HuH-7 (cell line): ENCODE results near the gene ATF7.
"Not testable (repeated sequence)": the region's sequence is repeated elsewhere in the genome, so short reads cannot be mapped to it uniquely, and the experiment has no call there.

Experiments used
- DNase-seq: peaks from one replicate; pipeline ENCODE4 v3.0.0; 2011; ENCODE audit warnings: low spot score

Gene ATF7

DNA sequence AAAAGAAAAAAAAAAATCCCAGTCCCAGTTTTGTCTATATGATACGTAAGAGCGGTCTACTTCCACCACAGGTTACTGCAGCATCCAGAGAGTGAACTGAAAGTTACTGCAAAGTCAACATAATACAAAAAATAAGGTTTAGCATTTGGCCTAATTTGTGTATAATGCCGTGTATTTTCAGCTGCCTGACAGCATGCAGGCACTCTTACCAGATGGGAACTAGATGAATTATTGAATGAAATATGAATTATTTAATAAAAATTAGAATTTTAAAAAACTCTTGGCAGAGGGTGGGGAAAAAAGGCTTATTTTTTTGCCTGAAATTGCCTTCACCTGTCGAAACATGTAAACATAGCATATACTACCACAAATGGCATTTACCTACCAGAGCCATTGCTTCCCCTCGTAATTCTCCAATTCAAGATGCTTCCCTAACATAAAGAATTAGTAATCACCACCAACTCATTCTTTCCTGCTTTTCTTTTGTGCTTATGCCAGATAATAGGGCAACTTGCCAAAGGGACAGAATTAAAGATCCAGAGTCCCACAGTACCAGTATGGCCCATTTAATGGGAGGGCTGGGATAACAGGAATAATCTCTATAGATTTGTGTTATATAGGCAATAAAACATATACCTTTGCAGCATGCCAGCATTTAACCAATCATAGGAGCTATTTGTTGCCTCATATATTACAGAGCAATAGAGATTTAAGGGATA is 31.1 kb downstream of the ATF7 start:
- no peak for DNase-seq

DNA sequence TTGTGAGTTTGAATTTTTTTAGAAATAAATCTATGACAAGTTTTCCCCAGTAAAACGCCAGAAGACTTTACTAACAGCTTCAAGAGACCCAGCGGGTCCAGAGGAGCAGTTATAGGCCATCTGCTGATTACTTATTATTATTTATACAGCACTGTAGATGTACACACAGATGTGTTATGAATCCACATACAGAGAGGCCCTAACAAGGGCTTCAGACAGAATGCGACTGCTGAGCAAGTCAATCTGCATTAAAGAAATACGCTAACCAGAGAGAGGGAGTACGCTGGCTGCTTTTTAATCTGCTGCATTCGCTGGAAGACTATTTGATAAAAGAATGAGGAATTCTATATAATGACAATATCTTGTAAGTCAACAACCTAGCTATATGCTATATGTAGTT is 32.5 kb downstream of the ATF7 start:
- DNase-seq, result no peak

GRCh38 chr12:53593031-53593430 is 33.2 kb downstream of the ATF7 start:
- no peak for DNase-seq

- DNase-seq, result no peak
Measured at GRCh38 chr12:53592426-53592825, 33.8 kb downstream of the ATF7 start.

DNA sequence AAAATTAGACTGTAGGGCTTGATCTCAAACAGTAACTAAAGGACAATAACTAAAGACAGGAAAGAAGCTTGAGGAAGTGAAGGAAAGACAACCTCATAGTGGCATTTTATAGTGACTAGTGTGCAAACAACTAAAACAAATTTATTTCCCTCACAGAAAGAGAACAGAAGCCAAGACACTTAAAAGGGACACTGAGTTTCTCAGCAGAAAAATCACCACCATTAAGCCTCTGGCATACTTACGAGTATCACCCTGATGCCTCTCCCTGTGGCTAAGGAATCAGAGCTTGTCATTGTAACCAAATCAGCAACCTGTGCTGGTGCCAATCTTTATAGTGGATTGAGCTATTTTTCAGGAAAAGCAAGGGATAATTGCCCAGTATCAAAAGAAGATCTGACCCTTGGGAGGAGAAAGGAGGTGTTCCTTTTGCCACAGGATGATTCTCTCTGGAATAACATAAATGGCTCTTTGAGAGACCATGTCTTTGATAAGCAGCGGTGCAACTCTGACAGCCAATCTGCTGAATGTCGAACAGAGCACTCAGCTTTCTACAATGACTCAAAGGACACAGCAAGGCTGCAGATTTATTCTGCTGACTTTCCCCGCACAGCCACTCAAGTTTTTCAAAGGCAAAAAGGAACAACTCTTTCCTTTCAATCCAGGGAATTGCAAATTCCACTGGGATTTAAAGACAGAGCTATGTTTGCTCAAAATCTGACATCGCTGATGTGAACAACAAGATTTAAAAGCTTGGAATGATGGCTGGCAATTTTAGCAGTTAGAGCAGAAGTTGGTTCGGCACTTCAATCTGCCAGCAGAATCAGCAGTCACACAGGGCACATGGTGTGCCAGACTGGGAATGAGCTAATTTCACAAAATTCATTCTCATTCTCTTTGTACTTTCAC is 34.6 kb downstream of the ATF7 start:
- DNase-seq, result no peak

GRCh38 chr12:53590652-53591051 is 35.5 kb downstream of the ATF7 start:
- DNase-seq, result no peak

GRCh38 chr12:53589915-53590314 is 36.3 kb downstream of the ATF7 start:
- DNase-seq, result no peak

DNA sequence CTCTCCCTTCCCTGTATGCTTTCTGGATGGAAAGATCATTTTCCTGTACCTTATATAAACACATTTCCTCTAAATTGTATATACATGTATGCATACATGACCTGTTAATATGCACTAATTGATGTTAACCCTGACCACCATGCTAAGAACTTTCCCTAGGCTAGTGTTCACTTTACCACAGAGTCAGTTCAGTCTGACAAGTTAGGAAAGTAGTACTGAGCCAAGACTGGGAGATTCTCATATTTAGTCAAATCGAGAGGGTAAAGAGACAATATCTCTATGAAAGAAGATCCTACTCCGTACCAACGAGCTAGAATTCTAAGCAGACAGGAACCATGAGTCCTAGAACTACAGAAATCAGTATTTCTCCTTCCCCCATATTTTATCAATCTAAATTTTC is 36.8 kb downstream of the ATF7 start:
- no peak for DNase-seq

GRCh38 chr12:53588123-53588522 is 38.1 kb downstream of the ATF7 start:
- no peak for DNase-seq

DNA sequence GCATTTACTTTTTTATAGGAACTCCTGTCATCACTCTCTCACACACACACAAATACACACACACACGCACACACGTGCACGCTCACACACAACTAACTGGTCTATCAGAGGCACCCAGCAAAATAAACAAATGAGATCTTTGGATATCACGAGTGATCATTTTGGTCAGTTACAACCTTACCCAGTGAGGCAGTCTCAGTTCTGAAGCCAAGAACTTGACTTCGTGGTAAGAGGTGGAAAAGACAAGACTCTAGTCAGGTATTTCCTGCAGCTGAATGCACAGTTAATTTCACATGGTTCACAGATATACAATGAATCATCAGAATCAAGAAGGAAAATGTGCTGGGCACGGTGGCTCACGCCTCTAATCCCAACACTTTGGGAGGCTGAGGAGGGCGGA is 39.4 kb downstream of the ATF7 start:
- no peak for DNase-seq

DNA sequence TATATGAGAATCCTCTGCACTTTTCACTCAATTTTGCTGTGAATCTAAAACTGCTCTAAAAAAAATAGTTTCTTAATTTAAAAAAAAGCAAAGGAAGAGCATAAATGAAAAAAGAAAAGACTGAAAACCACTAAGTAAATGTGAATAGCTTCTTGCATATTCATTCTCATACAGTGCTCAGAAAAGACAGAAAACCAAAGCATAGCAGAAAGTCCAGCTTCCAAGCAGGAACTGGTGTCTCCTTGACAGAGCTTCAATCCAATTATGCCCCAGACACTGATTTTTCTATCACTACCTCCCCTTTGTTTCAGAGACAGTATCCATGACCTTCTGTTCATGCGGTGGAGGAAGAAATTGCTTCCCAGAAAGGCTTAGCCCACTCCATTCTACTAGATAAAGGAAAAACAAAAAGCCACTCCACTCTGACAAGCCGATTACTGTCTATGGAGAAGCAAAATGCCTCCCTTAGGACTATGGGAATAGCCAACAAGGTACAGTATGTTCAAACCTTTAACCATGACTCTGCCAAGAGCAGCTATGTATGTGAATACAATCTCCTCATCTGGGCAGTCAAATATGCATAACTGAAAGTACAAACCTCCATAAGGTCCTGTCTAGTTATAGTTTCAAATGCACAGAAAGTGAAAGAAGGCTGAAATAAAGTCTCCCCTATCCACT is 40.6 kb downstream of the ATF7 start:
- no peak for DNase-seq

- no peak for DNase-seq
Measured at GRCh38 chr12:53579545-53579955, 46.6 kb downstream of the ATF7 start.

DNA sequence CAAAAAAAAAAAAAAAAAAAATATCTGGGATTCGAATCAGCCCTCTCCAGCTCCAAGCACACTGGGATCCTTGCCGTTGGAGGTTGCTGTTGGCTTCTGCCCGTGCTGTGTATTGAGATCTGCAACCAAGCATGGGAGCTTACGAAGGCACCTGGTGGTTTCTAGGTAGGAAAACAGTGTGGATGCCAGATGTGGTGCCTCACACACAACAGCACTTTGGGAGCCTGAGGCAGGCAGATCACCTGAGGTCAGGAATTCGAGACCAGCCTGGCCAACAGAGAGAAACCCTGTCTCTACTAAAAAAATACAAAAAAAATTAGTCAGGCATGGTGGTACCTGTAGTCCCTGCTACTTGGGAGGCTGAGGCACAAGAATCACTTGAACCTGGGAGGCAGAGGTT is 47.4 kb downstream of the ATF7 start:
- DNase-seq, result no peak

DNA sequence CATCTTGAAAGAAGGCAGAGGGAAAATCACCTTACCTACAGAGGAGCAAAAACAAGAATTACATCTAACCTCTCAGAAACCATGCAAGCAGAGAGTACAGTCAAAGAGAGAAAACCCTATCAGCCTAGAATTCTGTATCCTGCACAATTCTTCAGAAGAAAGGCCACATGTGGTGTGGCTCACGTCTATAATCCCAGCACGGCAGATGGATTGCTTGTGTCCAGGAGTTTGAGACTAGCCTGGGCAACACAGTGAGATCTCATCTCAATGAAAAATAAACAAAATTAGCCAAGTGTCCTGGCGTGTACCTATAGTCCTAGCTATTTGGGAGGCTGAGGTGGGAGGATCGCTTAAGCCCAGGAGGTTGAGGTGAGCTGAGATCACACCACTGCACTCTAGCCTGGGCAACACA is 48.2 kb downstream of the ATF7 start:
- no peak for DNase-seq

DNA sequence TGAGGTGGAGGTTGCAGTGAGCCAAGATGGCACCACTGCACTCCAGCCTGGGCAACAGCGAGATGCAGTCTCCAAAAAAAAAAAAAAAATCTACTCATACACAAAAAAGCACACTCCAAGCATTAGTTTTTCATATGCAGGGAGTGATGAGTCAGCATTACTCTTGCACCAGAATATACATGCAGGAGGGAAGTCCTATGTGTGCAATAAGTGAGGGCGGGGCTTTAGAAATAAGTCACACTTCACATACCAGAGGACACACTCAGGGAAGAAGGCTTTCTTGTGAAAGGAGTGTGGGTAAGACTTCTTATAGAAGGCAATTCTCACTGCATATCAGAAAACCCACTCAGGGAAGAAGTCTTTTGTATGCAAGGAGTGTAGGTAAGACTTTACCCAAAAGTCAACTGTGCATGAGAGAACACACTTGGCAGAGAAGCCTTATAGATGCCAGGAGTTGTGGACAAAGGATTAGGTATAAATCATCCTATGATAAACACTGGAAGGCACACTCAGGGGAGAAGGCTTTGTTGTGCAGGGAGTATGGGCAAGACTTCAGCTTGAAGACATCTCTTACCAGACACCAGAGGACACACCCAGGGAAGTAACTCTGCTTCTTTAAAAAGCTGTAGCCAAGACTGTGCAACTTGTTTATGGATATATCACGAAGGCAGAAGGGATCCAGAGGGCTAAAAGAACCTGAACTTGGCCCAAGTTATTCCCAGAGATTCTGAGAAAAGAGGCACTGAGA is 50.5 kb downstream of the ATF7 start:
- DNase-seq, result no peak

DNA sequence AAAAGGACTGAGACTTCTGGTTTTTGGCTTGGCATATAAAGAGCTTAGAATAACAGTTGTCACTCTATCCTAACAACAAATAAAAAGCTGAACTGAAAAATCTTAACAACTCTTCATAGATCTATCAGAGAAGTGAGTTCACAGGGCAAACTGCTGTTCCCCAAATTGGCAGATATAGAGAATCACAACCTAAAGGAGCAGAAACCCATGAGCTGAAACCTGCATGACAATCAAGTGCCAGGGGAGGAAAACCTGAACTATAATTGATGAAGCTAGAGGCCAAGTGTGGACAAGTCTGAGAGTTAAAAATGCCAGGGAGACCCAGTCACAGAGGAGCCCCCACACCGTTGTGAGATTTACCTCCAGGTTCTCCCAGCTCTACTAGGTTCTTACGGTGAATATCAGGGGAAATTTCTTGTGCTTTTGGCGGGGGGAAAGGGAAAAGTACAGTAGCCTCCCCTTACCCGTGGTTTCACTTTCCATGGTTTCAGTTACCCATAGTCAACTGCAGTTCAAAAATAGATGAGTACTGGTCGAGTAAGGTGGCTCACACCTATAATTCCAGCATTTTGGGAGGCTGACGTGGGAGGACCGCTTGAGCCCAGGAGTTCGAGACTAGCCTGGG is 53.9 kb downstream of the ATF7 start:
- no peak for DNase-seq

DNA sequence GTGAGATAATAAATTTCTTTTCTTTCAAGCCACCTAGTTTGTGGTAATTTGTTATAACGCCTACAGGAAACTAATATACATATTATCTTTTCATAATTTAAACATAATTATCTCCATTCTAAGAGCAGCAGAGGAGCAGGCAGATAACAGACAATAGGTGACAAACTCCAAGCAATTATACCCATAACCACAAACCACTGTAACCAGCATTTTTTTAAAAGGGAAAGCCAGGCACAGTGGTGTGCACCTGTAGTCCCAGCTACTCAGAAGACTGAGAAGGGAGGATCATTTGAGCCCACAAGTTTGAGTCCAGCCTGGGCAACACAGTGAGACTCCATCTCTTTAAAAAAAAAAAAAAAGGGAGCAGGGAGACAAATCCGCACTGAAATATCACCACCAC is 54.9 kb downstream of the ATF7 start:
- DNase-seq, result no peak

DNA sequence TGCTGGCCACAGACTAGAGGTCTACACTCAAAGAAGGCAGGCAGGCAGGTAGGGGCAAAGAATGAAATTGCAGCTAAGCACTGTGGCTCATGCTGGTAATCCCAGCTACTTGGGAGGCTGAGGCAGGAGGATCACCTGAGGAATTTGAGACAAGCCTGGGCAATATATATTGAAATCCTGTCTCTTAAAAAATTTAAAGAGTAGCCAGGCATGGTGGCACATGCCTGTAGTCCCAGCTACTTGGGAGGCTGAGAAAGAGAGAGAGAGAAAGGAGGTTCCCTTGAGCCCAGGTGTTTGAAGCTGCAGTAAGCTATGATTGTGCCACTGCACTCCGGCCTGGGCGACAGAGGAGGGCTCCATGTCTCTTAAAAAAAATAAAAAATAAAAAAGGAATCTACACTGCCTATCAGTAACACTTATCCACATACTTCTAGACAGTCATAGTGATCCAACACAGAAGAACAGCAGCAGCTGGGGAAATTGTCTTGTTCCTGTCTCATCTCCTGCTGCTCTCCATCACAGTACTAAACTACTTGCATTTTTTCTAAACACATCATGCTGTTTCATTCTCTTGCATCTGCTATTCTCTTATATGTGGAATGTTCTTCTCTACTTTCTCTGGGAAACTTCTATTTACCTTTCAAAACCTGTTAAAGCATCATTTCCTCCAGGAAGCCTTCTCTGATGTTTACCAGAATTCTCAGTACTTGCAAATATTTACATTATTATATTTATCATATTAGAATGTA is 57.2 kb downstream of the ATF7 start:
- DNase-seq, result no peak

DNA sequence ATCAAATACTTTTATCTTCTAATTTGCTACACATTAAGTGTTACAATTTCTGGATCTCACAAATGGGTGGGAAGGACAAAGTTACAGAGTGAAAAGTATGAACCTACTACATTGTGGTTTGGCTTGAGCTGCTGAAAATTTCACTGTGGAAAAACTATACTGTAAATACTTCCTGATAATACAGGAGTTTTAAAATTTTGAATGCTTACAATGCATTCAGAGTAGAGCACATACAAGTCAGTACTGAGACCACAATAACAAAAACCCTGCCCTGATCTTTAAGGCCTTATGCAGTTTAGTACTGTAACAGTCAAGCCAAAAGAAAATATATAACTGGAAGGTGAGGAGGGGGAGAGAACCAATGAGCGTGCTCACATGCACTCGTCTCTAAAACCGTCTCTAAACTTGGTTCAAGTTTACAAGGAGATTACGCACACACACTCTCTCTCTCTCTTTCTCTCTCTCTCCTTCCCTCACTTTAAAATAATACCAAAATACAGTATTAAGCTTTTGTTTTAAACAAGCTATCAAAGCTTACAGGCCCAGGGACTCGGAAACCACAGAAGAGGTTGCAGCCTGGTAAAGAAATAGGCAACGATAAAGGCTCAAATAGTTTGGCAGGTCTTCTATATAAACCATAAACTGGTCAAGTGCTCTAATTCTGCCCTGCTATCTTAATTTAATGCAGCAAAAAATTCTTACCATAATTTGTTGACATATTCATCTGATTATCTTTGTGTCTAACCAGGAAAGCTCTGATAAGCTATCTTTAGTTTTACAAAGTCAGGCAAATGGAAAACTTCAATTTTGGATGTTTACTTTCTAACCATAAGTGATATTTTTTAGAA is 58.0 kb downstream of the ATF7 start:
- no peak for DNase-seq

- not testable (repeated sequence) for DNase-seq
Measured at GRCh38 chr12:53565376-53565775, 60.8 kb downstream of the ATF7 start.
